HEK293 (cell line): ENCODE results near the gene NUP43.

Source experiments
- BCL11A ChIP-seq: fragments of 450-650 bp; formaldehyde crosslinking; IDR thresholded peaks from 2 replicates; pipeline ENCODE4 v1.5.1; 2016; ENCODE audit warnings: low read depth, missing biosample characterization, missing genetic modification characterization
- GFI1B ChIP-seq: fragments of 450-650 bp; formaldehyde crosslinking; IDR thresholded peaks from 2 replicates; pipeline ENCODE4 v1.5.1; 2016; ENCODE audit warnings: missing biosample characterization, missing genetic modification characterization
- SP3 ChIP-seq: fragments of 450-650 bp; formaldehyde crosslinking; IDR thresholded peaks from 2 replicates; pipeline ENCODE4 v1.5.1; 2016; ENCODE audit warnings: missing biosample characterization, missing genetic modification characterization
- ZBTB48 ChIP-seq: fragments of 450-650 bp; formaldehyde crosslinking; IDR thresholded peaks from 2 replicates; pipeline ENCODE4 v1.5.1; 2016; ENCODE audit warnings: missing biosample characterization, missing genetic modification characterization
- ZNF140 ChIP-seq: fragments of 450-650 bp; formaldehyde crosslinking; IDR thresholded peaks from 2 replicates; pipeline ENCODE4 v1.5.1; 2016; ENCODE audit warnings: missing biosample characterization, missing genetic modification characterization
- ZNF155 ChIP-seq: fragments of 450-650 bp; formaldehyde crosslinking; IDR thresholded peaks from 2 replicates; pipeline ENCODE4 v1.5.1; 2016; ENCODE audit warnings: missing biosample characterization, missing genetic modification characterization
- ZNF292 ChIP-seq: fragments of 450-650 bp; formaldehyde crosslinking; IDR thresholded peaks from 2 replicates; pipeline ENCODE4 v1.5.1; 2016; ENCODE audit warnings: low read depth, missing biosample characterization, missing genetic modification characterization, borderline replicate concordance
- ZNF433 ChIP-seq: fragments of 450-650 bp; formaldehyde crosslinking; IDR thresholded peaks from 2 replicates; pipeline ENCODE4 v1.5.1; 2016; ENCODE audit warnings: missing biosample characterization, missing genetic modification characterization, low read depth
- ZNF48 ChIP-seq: fragments of 450-650 bp; formaldehyde crosslinking; IDR thresholded peaks from 2 replicates; pipeline ENCODE4 v1.5.1; 2016; ENCODE audit warnings: missing biosample characterization, missing genetic modification characterization
- ZNF596 ChIP-seq: fragments of 450-650 bp; IDR thresholded peaks from 2 replicates; pipeline ENCODE4 v1.5.0; 2018; ENCODE audit warnings: missing biosample characterization, mild to moderate bottlenecking, missing genetic modification characterization, moderate library complexity
- ZNF701 ChIP-seq: fragments of 450-650 bp; formaldehyde crosslinking; IDR thresholded peaks from 2 replicates; pipeline ENCODE4 v1.5.1; 2016; ENCODE audit warnings: missing biosample characterization, missing genetic modification characterization
- TF ChIP-seq, protein P1 (sequence below): fragments of 450-650 bp; formaldehyde crosslinking; IDR thresholded peaks from 2 replicates; pipeline ENCODE4 v1.5.1; 2016; ENCODE audit warnings: missing biosample characterization, missing genetic modification characterization
- TF ChIP-seq, protein P2 (sequence below): fragments of 450-650 bp; IDR thresholded peaks from 2 replicates; pipeline ENCODE4 v1.5.1; 2018; ENCODE audit warnings: missing biosample characterization, missing genetic modification characterization
- TF ChIP-seq, protein P3 (sequence below): fragments of 450-650 bp; formaldehyde crosslinking; IDR thresholded peaks from 2 replicates; pipeline ENCODE4 v1.5.1; 2016; ENCODE audit warnings: missing biosample characterization, missing genetic modification characterization
- TF ChIP-seq, protein P4 (sequence below): fragments of 450-650 bp; formaldehyde crosslinking; IDR thresholded peaks from 2 replicates; pipeline ENCODE4 v1.5.1; 2016; ENCODE audit warnings: missing biosample characterization, missing genetic modification characterization
- TF ChIP-seq, protein P5 (sequence below): fragments of 450-650 bp; formaldehyde crosslinking; IDR thresholded peaks from 2 replicates; pipeline ENCODE4 v1.5.1; 2016; ENCODE audit warnings: missing biosample characterization, missing genetic modification characterization
- TF ChIP-seq, protein P6 (sequence below): fragments of 450-650 bp; formaldehyde crosslinking; IDR thresholded peaks from 2 replicates; pipeline ENCODE4 v1.5.1; 2017; ENCODE audit warnings: missing biosample characterization, mild to moderate bottlenecking, missing genetic modification characterization, moderate library complexity
- TF ChIP-seq, protein P7 (sequence below): fragments of 450-650 bp; formaldehyde crosslinking; optimal IDR thresholded peaks from 2 replicates; pipeline ENCODE3; 2016; ENCODE audit warnings: missing biosample characterization, mild to moderate bottlenecking, missing genetic modification characterization

The NUP43 gene

DNA sequence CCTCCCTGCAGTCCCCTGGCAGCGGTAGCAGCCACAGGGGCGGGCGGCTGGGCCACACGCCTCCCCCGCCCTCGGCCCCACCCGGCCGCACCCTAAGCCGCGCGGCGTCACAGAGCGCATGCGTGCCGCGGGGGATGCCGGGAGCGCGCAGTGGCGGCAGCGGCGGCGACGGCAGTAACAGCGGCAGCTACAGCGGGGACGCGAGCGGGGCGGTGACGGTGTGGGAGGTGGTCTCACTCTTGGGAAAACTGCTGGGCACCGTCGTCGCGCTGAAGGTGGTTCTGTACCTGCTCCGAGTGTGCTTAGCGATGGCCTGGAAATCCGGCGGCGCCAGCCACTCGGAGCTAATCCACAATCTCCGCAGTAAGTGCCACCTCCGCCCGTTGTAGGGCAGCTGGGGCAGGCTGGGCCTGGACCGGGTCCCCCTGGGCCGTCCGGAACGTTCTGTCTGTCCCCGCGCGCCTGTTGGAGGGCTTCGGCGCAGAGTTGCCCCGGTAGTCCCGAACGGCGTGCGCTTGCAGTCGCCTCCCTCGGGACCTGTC, 3.3 kb upstream of the NUP43 start, which contains the start of gene PCMT1 (continued):
- TF ChIP-seq, protein P1, sequence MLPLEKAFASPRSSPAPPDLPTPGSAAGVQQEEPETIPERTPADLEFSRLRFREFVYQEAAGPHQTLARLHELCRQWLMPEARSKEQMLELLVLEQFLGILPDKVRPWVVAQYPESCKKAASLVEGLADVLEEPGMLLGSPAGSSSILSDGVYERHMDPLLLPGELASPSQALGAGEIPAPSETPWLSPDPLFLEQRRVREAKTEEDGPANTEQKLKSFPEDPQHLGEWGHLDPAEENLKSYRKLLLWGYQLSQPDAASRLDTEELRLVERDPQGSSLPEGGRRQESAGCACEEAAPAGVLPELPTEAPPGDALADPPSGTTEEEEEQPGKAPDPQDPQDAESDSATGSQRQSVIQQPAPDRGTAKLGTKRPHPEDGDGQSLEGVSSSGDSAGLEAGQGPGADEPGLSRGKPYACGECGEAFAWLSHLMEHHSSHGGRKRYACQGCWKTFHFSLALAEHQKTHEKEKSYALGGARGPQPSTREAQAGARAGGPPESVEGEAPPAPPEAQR (tag by site-specific recombination), result no peak
- TF ChIP-seq ZNF433 (tag by site-specific recombination), result no peak
- no peak for TF ChIP-seq ZNF48
- TF ChIP-seq, protein P2, sequence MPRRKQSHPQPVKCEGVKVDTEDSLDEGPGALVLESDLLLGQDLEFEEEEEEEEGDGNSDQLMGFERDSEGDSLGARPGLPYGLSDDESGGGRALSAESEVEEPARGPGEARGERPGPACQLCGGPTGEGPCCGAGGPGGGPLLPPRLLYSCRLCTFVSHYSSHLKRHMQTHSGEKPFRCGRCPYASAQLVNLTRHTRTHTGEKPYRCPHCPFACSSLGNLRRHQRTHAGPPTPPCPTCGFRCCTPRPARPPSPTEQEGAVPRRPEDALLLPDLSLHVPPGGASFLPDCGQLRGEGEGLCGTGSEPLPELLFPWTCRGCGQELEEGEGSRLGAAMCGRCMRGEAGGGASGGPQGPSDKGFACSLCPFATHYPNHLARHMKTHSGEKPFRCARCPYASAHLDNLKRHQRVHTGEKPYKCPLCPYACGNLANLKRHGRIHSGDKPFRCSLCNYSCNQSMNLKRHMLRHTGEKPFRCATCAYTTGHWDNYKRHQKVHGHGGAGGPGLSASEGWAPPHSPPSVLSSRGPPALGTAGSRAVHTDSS (tag by site-specific recombination), result no peak
- TF ChIP-seq ZNF292 (tag by site-specific recombination), result no peak
- no peak for TF ChIP-seq BCL11A (tag by site-specific recombination)
- TF ChIP-seq, protein P3, sequence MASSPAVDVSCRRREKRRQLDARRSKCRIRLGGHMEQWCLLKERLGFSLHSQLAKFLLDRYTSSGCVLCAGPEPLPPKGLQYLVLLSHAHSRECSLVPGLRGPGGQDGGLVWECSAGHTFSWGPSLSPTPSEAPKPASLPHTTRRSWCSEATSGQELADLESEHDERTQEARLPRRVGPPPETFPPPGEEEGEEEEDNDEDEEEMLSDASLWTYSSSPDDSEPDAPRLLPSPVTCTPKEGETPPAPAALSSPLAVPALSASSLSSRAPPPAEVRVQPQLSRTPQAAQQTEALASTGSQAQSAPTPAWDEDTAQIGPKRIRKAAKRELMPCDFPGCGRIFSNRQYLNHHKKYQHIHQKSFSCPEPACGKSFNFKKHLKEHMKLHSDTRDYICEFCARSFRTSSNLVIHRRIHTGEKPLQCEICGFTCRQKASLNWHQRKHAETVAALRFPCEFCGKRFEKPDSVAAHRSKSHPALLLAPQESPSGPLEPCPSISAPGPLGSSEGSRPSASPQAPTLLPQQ (tag by site-specific recombination), result peak; percentile 68
- no peak for TF ChIP-seq ZNF596
- no peak; the same call in 1 of the 2 replicates for TF ChIP-seq SP3 (tag by site-specific recombination)
- TF ChIP-seq, protein P4, sequence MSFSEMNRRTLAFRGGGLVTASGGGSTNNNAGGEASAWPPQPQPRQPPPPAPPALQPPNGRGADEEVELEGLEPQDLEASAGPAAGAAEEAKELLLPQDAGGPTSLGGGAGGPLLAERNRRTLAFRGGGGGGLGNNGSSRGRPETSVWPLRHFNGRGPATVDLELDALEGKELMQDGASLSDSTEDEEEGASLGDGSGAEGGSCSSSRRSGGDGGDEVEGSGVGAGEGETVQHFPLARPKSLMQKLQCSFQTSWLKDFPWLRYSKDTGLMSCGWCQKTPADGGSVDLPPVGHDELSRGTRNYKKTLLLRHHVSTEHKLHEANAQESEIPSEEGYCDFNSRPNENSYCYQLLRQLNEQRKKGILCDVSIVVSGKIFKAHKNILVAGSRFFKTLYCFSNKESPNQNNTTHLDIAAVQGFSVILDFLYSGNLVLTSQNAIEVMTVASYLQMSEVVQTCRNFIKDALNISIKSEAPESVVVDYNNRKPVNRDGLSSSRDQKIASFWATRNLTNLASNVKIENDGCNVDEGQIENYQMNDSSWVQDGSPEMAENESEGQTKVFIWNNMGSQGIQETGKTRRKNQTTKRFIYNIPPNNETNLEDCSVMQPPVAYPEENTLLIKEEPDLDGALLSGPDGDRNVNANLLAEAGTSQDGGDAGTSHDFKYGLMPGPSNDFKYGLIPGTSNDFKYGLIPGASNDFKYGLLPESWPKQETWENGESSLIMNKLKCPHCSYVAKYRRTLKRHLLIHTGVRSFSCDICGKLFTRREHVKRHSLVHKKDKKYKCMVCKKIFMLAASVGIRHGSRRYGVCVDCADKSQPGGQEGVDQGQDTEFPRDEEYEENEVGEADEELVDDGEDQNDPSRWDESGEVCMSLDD (tag by site-specific recombination), result 0 out of 2 replicates have a peak, but pooled peaks have one; percentile 13
- no peak; the same call in 1 of the 2 replicates for TF ChIP-seq ZBTB48 (tag by site-specific recombination)
- TF ChIP-seq ZNF701 (tag by site-specific recombination), result no peak
- TF ChIP-seq ZNF140 (tag by site-specific recombination), result no peak
- TF ChIP-seq, protein P5, sequence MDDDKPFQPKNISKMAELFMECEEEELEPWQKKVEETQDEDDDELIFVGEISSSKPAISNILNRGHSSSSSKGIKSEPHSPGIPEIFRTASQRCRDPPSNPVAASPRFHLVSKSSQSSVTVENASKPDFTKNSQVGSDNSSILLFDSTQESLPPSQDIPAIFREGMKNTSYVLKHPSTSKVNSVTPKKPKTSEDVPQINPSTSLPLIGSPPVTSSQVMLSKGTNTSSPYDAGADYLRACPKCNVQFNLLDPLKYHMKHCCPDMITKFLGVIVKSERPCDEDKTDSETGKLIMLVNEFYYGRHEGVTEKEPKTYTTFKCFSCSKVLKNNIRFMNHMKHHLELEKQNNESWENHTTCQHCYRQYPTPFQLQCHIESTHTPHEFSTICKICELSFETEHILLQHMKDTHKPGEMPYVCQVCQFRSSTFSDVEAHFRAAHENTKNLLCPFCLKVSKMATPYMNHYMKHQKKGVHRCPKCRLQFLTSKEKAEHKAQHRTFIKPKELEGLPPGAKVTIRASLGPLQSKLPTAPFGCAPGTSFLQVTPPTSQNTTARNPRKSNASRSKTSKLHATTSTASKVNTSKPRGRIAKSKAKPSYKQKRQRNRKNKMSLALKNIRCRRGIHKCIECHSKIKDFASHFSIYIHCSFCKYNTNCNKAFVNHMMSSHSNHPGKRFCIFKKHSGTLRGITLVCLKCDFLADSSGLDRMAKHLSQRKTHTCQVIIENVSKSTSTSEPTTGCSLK (tag by site-specific recombination), result no peak
- TF ChIP-seq, protein P6, sequence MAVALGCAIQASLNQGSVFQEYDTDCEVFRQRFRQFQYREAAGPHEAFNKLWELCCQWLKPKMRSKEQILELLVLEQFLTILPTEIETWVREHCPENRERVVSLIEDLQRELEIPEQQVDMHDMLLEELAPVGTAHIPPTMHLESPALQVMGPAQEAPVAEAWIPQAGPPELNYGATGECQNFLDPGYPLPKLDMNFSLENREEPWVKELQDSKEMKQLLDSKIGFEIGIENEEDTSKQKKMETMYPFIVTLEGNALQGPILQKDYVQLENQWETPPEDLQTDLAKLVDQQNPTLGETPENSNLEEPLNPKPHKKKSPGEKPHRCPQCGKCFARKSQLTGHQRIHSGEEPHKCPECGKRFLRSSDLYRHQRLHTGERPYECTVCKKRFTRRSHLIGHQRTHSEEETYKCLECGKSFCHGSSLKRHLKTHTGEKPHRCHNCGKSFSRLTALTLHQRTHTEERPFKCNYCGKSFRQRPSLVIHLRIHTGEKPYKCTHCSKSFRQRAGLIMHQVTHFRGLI (tag by site-specific recombination), result no peak; the same call in none of the 2 replicates
- TF ChIP-seq ZNF155 (tag by site-specific recombination), result no peak
- TF ChIP-seq, protein P7, sequence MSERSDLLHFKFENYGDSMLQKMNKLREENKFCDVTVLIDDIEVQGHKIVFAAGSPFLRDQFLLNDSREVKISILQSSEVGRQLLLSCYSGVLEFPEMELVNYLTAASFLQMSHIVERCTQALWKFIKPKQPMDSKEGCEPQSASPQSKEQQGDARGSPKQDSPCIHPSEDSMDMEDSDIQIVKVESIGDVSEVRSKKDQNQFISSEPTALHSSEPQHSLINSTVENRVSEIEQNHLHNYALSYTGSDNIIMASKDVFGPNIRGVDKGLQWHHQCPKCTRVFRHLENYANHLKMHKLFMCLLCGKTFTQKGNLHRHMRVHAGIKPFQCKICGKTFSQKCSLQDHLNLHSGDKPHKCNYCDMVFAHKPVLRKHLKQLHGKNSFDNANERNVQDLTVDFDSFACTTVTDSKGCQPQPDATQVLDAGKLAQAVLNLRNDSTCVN, result peak; percentile 97
- 0 out of 2 replicates have a peak, but pooled peaks have one; percentile 5 for TF ChIP-seq GFI1B (tag by site-specific recombination)
- TF ChIP-seq, all 188 proteins: peak for 48
